ENCODE measurements around the gene MCL1.

The MCL1 gene

DNA sequence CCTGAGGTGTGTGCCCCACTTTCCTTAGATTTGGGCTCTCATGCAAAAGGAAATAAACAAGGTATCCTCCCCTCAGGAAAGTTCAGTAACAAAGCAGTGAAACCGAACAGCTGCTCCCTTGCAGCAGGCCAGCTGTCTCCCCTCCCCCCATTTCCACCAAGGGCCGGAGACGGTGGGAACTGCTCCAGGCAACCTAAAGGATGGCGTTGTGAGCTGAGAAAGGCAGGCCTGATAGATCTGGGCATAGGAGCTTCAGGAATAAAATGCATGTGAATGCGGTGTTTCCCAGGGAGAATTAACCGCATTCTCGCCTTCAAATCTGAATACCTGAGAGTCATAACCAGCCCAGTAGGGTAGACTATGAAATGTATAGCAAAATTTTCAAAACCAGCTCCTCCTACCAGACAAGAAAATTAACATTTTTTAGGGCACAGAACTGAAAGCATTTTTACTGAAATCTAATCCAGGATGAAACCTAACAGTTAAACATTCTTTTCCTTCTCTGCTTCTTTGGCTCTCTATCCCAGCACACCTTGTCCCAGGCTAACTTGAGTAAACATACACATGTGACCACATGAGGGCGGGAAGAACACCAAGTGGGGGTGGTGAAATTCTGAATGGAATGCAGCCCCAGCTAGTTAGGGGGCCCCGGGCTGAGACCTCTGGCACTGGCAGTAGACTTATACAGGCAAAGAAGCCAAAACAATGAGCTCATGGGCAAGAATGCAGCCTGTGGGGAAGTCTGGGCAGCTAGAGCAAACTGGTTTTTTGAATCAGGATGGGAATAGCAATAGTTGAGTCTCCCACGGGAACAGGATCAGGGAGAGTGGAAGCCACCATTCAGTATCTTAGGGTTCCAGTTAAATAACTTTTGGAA lies 11.5 kb downstream of the MCL1 start:
- peak; percentile 63 for DNase-seq

DNA sequence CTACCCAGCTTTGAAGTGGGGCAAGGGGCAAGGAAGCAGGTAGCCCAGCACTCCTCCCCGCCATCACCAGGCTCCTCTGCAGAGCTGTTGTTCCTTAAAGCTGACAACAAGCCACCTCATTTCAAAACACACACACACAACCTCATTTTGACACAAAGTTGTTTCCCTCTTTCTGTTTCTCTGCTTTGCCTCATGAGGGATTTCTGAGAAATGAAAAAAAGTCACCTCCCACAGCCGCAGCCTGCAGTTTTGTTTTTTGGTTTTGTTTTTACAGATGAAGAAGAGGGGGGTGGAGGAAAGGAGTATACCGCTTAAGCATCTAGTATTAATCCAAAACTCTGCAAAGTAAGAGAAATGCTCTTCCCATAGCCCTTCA lies 12.1 kb downstream of the MCL1 start:
- peak; percentile 83 for DNase-seq

DNA sequence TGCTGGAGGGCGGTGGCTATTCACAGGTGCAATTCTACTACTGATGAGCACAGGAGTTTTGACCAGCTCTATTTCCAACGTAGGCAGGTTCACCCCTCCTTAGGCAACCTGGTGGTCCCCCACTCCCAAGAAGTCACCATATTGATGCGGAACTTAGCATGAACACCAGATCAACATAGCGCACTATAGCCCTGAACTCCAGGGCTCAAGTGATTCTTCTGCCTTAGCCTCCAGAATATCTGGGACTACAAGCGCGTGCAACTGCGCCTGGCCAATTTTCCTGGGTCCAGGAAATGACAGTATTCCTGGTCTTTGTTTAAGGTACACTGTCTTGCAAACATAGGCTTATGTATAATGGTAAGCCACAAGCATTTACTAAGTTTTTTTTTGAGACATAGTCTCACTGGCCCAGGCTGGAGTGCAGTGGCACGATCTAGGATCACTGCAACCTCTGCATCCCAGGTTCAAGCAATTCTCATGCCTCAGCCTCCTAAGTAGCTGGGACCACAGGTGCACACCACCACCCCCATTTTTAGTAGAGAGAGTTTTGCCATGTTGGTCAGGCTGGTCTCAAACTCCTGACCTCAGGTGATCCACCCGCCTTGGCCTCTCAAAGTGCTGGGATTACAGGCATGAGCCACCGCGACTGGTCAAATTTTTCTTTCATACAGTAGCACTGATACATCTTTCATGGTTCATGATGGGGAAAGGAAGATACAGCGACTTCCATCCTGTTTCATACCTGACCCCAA lies 12.6 kb downstream of the MCL1 start:
- peak; percentile 27 for DNase-seq

DNA sequence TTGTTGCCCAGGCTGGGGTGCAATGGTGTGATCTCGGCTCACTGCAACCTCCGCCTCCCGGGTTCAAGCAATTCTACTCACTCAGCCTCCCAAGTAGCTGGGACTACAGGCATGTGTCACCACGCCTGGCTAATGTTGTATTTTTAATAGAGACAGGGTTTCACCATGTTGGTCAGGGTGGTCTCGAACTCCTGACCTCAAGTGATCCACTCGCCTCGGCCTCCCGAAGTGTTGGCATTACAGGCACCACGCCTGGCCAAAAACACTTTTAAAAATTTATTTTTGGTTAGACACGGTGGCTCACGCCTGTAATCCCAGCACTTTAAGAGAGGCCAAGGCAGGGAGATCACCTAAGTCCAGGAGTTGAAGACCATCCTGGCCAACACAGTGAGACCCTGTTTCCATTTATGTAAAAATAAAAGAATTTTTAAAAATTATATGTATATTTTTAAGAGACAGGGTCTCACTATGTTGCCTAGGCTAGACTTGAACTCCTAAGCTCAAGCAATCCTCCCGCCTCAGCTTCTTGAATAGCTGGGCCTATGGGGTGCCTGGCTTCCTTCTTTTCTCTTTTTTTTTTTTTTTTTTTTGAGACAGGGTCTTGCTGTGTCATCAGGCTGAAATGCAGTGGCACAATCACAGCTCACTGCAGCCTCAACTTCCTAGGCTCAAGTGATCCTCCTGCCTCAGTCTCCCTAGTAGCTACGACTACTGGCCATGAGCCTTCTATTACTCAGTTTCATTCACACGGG lies 14.0 kb downstream of the MCL1 start:
- peak; percentile 15 for DNase-seq

DNA sequence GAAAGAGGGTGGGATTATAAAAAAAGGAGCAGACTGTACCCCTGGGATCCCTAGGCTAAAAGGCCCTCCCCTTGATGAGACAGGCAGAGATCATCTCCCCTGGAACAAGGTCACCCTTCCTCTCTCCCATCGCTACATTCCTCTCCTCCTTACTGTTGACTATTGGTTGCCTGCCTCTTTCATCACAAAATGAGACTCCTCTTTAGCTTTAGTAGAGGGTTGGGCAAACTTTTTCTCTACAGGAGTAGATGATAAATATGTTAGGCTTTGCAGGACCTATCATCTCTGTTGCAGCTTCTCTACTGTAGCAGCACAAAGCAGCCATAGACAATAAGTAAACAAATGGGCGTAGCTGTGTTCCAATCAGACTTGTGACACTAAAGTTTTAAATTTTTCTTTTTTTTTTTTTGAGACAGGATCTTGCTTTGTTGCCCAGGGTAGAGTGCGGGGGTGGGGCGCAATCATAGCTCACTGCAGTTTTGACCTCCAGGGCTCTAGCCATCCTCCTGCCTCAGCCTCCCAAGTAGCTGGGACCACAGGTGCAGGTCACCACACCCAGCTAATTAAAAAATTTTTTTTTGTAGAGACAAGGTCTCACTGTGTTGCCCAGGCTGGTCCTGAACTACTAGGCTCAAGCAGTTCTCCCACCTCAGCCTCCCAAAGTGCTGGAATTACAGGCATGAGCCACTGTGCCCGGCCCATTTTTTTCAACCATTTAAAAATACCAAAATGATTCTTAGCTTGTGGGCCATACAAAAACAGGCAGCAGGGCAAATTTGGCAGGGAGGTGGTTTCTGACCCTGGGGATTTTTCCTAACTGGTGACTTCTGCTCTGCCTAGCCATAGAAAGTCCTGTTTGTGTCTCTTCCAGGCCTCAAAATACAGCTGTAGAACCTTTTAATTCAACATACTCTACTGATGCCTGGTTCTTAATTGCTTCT lies 15.1 kb downstream of the MCL1 start:
- peak; percentile 51 for DNase-seq

DNA sequence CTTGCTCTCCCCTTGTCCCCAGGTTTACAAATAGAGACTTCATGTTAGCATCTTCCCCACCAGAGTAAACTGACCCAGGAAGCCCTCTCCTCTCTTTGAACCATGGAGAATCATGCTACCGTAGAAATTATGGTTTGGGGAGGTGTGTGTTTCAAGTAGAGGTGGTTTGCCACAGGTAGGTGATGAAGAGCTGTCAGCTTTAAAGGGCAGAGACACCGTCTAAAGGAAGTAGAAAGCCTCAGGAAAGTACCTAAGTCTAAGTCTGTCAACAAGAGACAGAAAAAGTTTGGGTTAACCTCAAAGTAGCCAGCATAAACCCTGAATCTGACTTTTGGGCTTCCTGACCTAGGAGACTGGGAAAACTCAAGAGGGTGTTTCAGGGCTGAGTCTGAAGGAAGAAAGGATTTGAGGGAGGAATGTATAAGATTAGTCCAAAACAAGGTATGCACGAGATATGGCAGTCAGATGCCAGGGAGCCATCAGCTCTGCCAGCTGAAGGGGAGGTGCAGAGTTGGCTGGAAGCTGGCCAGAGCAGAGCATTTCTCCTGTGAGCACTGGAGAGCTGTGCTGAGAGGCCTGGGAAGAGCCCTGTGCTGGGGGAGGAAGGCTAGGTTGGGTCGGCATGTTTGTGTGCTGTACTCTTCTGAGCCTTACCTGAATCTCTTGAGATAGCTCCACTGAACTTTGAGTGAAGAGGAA lies 15.9 kb downstream of the MCL1 start:
- DNase-seq = peak; percentile 86

DNA sequence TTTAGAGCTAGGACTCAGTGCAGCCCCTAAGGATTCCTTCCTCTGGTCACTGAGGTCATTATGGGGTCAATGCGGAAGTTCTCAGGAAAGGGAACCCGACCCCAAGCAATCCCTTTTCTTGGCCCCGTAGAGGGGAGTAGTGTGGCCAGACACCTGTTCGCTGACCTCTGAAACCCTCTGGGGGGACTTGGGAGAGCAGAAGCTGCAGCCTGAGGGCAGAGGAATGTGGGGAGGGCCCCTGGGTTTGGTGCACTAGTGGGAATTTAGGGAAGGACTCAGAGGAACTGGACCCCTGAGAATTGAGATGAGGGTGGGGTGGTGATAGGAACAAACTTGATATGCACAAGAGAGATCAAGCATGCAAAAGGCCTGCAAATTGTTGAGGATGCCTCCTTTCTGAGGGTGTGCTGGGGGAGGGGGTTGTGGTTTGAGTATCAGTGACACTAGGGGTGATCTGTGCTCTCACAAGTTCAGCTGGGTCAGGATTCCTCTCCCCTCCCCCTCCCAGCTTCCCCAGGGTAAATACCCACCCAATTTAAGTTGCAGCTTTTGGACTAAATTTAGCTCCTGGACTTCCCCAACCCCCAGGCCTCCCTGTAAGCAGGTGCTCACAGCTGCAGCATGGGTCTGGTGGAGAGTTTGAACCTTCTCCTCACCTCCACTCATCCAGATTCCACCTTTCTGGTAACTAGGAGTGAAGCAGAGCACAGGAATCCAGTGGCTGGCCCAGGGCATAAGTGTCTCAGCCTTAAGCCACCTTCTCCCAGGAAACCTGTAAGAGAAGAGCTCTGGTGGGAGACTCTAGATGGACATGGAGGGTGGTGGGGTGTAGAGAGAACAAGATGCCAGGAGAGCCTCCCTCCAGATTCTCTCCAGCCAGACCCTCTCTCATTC lies 16.7 kb downstream of the MCL1 start:
- peak; percentile 87 for DNase-seq

DNA sequence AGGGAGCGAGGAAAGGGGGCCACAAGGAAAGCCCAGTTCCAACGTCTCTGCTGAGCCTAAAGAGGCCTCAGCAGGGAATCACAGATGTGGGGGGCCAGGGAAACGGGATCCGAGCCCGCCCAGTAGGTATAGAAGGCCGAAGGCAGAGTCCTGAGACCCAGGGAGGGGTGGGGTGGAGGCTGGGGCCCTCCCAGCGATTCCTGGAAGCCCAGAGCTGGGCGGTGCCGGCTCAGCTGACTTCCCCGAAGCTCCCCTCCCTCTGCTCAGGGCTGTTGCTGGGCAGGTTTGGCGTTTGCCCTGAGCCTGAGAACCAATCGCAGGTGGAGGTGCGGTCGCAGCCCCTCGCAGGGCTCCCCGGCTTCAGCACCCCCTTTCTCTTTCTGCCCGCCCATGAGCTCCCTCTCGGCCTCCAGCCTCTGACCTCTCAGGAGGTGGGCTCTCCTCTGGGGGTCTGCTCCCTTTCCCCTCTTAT lies 17.4 kb downstream of the MCL1 start:
- DNase-seq = peak; percentile 87

DNA sequence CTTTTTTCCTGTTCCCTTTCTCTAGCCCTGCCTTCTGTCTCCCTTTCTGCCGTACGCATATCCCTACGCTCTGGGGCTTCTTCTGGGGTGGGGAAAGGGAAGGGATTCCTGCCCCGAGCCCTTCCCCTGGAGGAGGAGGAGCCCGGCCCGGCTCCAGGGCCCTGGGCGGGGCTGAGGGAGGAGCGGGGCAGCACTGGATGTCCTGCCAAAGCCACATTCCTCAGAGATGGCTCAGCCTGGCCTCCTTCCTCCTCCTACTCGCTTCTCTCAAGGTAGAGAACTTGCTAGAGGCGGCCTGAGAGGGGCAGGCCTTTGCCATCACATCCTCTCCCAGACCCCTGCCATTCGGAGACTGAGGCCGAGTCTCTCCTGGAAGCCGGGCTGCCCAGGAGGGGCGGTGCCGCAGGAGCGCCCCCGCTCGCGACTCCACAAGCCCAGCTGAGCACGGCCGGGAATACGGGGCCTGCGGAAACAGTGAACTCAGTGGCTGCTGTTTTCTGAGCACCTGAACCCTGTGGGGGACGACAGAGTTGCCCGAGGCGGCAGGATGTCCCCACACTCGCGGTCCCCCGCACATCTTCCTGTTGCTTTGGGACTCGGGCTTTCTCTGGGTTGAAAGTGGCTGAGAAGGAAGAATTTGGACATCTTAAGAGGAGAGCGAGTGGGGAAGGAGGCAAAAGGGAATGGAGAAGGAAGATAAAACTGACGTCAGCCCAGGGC lies 18.0 kb downstream of the MCL1 start:
- peak; percentile 66 for DNase-seq

DNA sequence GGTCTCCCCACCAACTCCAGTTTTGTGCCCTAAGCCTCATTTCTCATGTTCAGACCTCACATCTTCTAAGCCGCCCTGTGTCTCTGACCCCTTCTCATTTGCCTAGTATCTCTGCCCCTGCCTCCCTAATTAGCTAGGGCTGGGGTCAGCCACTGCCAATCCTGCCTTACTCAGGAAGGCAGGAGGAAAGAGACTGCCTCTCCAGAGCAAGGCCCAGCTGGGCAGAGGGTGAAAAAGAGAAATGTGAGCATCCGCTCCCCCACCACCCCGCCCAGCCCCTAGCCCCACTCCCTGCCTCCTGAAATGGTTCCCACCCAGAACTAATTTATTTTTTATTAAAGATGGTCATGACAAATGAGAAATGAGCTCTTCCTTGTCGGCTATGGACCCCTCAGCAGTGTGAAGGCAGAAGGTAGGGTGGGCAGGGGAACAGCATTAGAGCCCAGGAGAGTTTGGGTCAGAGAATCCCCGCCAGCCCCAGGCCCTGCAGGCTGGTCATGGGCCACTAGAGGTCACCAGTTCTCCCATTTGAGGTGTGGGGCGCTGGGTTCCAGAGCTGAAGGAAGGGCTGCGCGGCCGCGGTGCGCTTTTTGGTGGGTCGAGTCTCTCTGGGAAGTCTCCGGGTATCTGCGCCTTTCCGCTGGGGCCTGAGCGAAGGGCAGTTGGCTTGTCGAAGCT lies 18.7 kb downstream of the MCL1 start:
- DNase-seq = peak; percentile 86

DNA sequence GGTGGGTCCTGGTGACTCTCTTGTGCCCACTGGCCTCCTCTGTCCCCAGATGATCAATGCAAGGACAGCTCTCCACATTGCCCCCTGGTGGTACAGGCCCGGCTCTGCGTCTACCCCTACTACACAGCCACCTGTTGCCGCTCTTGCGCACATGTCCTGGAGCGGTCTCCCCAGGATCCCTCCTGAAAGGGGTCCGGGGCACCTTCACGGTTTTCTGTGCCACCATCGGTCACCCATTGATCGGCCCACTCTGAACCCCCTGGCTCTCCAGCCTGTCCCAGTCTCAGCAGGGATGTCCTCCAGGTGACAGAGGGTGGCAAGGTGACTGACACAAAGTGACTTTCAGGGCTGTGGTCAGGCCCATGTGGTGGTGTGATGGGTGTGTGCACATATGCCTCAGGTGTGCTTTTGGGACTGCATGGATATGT lies 19.4 kb downstream of the MCL1 start:
- DNase-seq = peak; percentile 80

DNA sequence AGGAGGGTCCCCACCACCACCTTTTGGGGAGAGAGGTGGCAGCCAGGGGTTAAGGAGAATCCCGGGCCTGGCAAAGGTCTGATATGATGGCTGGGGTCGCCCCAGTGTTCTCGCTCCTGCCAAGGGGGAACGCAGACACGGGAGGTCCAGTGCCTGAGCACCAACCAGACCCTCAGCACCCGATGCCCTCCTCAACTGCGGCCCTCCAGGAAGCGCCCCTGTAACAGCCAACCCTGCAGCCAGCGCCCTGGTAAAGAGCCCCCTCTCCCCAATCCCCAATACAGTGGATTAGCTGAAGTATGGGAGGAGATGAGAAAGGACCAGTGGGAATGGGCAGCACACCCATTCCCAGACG lies 19.8 kb downstream of the MCL1 start:
- no peak for DNase-seq

DNA sequence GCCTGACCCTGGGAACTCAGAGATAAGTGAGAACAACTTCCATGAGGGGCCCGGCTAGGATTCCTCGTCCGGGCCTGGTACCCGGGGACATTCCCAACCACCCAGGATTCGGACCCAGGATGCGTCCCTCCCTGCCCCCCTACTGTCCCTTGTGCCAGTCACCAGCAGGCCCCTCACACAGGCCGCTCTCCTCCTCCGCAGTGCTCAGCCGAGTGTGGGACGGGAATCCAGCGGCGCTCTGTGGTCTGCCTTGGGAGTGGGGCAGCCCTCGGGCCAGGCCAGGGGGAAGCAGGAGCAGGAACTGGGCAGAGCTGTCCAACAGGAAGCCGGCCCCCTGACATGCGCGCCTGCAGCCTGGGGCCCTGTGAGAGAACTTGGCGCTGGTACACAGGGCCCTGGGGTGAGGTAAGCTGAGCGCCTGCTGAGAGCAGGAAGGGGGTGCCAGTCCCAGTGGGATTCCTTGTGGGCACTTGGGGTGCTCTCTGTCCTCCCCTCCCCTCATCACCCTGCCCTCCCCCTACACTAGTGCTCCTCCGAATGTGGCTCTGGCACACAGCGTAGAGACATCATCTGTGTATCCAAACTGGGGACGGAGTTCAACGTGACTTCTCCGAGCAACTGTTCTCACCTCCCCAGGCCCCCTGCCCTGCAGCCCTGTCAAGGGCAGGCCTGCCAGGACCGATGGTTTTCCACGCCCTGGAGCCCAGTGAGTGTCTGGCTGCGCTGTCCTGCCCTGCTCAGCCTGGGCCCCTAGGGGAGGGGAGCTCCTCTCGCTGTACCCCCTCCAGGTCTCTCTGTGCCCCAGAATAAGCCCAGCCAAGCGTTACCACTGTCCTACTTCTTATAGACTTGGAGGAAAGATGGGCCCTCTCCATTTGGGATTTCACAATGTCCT lies 20.4 kb downstream of the MCL1 start:
- DNase-seq = no peak

DNA sequence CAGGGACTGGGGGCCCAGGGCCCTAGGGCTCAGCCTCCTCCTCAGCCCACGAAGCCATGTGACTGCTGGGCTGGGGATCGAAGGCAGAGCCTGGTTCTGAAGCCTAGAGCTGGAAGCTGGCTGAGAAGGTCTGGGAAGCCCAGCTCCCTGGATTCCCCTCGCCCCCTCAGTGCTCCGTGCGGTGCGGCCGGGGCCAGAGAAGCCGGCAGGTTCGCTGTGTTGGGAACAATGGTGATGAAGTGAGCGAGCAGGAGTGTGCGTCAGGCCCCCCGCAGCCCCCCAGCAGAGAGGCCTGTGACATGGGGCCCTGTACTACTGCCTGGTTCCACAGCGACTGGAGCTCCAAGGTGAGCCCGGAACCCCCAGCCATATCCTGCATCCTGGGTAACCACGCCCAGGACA lies 21.1 kb downstream of the MCL1 start:
- no peak for DNase-seq

DNA sequence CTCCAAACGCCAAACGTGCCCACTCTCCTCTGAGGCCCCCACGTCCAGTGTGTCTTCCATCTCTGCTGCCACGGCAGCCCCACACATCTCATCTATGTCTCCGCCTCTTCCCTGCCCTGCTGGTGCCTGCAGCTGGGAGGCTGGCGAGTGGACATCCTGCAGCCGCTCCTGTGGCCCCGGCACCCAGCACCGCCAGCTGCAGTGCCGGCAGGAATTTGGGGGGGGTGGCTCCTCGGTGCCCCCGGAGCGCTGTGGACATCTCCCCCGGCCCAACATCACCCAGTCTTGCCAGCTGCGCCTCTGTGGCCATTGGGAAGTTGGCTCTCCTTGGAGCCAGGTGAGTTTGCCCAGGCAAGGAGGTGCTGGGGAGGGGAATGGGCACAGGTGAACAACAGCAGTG lies 21.6 kb downstream of the MCL1 start:
- DNase-seq = no peak

DNA sequence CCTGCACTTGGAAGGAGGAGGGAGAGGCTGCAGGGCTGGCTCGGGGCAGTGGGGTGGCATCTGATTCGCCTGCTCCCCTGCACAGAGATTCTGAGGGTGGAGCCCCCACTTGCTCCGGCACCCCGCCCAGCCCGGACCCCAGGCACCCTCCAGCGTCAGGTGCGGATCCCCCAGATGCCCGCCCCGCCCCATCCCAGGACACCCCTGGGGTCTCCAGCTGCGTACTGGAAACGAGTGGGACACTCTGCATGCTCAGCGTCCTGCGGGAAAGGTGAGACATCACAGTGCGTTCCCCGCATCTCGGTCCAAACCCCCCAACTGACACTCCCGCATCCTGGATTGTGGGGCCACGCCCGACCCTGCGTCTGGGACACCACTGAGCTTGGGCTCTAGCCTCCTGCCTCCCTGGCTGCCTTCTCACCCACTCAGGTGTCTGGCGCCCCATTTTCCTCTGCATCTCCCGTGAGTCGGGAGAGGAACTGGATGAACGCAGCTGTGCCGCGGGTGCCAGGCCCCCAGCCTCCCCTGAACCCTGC lies 22.3 kb downstream of the MCL1 start:
- DNase-seq = no peak

DNA sequence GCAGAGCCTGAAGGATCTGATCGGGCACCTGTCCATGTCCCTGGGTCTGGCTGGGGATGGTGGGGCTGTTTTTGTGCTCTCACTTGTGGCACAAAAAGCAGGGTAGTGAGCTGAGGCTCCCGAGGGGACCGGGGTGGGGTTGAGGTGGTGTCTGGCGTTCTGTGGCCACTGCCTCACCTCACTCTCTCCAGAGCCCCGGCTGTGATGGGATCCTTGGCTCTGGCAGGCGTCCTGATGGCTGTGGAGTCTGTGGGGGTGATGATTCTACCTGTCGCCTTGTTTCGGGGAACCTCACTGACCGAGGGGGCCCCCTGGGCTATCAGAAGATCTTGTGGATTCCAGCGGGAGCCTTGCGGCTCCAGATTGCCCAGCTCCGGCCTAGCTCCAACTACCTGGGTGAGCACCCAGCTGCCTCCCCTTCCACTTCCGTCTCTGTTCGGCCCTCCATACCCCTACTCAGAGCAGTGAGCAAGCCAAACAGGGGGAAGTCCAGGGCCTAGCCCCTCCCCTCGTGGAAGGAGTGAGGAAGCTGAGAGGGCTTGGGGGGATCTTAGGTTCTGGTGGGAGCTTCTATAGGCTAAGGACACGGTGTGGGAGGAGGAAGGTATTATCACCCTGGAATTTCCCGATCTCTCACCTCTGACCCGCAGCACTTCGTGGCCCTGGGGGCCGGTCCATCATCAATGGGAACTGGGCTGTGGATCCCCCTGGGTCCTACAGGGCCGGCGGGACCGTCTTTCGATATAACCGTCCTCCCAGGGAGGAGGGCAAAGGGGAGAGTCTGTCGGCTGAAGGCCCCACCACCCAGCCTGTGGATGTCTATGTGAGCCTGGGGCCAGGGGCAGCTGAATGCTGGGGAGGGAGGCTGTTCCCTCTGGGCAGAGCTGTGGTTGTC lies 23.2 kb downstream of the MCL1 start:
- DNase-seq = no peak

All from CD4-positive, alpha-beta T cell treated with Interleukin-12 subunit alpha and Interleukin-12 subunit beta, for 1 hour (primary cell).